Measurements from ENCODE around the gene MLST8. TPM values are rescaled to one million over a fixed set of nuclear protein-coding genes. Genes with fewer than 3 reads are reported as not detected.
"Not testable (repeated sequence)": the region's sequence is repeated elsewhere in the genome, so short reads cannot be mapped to it uniquely, and the experiment has no call there.

The MLST8 gene
- total RNA-seq, 2 experiments from 2014 or later: 89.5 to 92.3 TPM

DNA sequence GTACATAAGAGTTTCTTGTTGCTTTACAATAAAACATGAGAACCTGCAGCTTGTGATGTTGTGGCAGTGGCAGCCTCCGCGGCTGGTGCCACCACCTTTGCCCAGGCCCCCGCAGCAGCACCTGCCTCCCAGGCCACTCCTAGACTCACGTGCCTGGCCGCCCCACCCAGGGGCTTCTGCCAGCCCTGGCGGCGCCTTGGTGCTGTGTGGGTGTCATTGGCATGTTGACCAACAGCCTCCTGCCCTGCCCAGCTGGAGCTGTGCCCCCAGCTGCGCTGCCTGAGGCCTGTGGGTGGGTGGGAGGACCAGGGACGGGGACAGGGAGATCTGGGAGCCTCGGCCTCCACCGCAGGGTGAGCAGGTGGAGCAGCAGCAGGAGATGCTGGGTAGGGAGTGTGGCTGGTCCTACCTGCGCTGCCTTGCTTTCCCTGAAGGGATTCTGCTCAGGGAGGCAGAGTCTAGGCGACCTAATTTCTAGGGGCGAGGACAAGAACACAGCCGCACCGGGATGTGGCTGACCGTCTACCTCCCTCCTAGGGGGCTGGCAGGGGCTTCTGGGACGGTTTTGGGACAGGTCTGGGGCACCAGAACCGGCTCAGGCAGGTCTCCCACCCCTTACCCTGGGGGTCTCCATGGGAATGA, 30.6 kb downstream of the MLST8 start:
- Mint-ChIP-seq H3K36me3 (peaks cover 7% of the 10 kb centered on the region), H3K9me3 (no peaks in the 10 kb centered on the region), H3K4me3 (no peak overlapping the region)

DNA sequence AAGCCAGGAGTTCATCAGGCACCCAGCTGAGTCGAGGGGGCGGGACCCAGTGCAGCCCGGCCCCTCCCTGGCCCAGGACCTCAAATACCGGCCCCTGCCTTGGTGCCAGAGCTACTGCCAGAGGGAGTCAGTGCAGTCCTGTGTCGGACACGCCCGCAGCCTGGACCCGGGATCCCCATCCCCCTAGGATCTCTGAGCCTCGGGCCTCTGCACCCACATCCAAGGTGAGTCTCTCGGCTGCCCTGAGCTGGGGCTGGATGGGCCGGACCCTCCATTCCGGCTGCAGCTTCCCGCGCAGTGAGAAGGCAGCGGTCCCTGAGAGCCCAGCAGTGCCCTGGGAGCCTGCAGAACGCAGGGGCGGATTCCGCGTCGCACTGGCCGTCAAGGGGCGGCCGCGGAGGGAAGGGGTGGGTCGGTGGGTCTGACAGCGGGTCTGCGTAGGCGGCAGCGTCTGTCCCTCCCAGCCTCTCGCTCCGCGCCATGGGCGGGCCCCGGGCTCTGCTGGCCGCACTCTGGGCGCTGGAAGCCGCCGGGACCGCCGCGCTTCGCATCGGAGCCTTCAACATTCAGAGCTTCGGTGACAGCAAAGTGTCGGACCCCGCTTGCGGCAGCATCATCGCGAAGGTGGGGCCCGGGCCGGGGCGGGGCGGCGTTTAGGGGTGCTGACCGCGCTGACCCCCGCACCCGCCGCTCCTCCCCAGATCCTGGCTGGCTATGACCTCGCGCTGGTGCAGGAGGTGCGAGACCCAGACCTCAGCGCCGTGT, 31.3 kb downstream of the MLST8 start, which contains the start of gene DNASE1L2:
Gene DNASE1L2 (plus strand): TSS at position 108 of the 765 bp plus-strand sequence. CDS start 373 bp downstream, at position 481.
- DNase-seq: no peak
- no peaks in the 10 kb centered on the region for H3K4me1 Mint-ChIP-seq
- peaks cover 4% of the 10 kb centered on the region for H3K27me3 Mint-ChIP-seq
- no peaks in the 10 kb centered on the region for H3K9me3 Mint-ChIP-seq
- no peak within 1 kb of the TSS for H3K27ac Mint-ChIP-seq
- H3K36me3 Mint-ChIP-seq: peaks cover 7% of the 10 kb centered on the region
- no peak within 1 kb of the TSS for H3K4me3 Mint-ChIP-seq

More for the DNA sequence above, 30.6 kb downstream of the MLST8 start:
- Mint-ChIP-seq H3K4me1 (no peaks in the 10 kb centered on the region), H3K27me3 (peaks cover 4% of the 10 kb centered on the region), H3K27ac (no peak overlapping the region)
- DNase-seq: no peak

DNA sequence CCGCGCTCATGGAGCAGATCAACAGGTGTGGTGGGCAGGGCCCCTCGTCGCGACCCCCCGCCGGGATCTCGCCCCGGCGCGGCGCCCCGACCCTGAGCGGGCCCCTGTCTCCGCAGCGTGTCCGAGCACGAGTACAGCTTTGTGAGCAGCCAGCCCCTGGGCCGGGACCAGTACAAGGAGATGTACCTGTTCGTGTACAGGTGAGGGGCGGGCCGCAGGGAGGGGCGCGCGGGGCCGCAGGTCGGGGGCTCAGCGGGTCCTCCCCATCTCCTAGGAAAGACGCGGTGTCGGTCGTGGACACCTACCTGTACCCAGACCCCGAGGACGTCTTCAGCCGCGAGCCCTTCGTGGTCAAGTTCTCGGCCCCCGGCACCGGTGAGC, 31.8 kb downstream of the MLST8 start:
- DNase-seq: no peak
- no peak overlapping the region for H3K4me3 Mint-ChIP-seq
- H3K4me1 Mint-ChIP-seq: no peaks in the 10 kb centered on the region
- peaks cover 3% of the 10 kb centered on the region for H3K36me3 Mint-ChIP-seq
- peaks cover 4% of the 10 kb centered on the region for H3K27me3 Mint-ChIP-seq
- H3K9me3 Mint-ChIP-seq: no peaks in the 10 kb centered on the region
- no peak overlapping the region for H3K27ac Mint-ChIP-seq

DNA sequence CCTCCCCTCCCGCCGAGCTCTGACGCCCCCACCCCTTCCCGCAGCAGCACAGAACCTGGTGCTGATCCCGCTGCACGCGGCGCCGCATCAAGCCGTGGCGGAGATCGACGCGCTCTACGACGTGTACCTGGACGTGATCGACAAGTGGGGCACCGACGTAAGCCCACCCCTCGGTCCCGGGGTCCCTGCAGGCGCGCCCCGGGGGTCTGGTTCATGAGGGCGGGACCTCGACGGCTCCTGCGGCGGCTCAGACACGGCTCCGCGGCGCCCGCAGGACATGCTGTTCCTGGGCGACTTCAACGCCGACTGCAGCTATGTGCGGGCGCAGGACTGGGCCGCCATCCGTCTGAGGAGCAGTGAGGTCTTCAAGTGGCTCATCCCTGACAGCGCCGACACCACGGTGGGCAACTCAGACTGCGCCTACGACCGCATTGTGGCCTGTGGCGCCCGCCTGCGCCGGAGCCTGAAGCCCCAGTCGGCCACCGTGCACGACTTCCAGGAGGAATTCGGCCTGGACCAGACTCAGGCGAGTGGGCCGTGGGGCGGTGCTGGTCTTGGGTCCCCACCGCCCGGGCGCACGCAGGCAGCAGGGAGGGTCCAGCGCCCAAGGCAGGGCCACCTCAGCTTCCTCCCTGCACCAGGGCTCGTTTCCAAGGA, 32.4 kb downstream of the MLST8 start:
- Mint-ChIP-seq H3K27me3 (peaks cover 4% of the 10 kb centered on the region), H3K4me1 (no peaks in the 10 kb centered on the region), H3K36me3 (peaks cover 3% of the 10 kb centered on the region), H3K4me3 (no peak overlapping the region), H3K27ac (no peak overlapping the region), H3K9me3 (no peaks in the 10 kb centered on the region)
- no peak for DNase-seq

DNA sequence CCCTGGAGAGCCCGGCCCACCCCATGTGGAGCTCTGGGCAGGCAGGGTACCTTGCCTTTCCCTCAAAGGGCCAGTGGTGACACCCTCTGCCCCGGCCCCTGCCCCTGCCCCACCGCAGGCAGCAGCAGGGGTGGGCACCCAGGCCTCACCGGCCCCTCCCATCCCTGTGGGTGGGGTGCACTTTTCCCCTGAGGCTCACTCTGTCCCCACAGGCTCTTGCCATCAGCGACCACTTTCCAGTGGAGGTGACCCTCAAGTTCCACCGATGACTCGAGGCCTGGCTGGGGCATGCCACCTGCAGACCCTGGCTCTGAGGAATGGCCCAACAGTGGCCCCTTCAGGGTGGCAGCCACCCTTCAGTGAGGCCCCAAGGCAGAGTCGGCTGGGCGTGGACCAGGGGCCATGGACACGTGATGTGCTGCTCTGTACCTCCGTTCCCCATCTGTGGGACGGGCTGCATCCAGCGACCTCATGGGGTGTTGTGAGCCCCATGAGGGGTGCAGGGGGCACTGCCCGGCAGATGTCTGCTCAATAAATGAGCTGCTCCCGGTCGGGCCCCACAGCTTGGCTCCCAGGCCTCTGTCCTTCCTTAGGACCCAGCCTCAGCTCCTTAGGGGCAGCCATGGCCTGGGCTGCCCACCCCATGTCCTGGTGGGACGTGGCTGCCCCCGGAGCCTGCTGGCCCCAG, 33.0 kb downstream of the MLST8 start:
- H3K27me3 Mint-ChIP-seq: peaks cover 4% of the 10 kb centered on the region
- no peak for DNase-seq
- no peaks in the 10 kb centered on the region for H3K4me1 Mint-ChIP-seq
- H3K4me3 Mint-ChIP-seq: no peak overlapping the region
- H3K27ac Mint-ChIP-seq: no peak overlapping the region
- peaks cover 3% of the 10 kb centered on the region for H3K36me3 Mint-ChIP-seq
- no peaks in the 10 kb centered on the region for H3K9me3 Mint-ChIP-seq

DNA sequence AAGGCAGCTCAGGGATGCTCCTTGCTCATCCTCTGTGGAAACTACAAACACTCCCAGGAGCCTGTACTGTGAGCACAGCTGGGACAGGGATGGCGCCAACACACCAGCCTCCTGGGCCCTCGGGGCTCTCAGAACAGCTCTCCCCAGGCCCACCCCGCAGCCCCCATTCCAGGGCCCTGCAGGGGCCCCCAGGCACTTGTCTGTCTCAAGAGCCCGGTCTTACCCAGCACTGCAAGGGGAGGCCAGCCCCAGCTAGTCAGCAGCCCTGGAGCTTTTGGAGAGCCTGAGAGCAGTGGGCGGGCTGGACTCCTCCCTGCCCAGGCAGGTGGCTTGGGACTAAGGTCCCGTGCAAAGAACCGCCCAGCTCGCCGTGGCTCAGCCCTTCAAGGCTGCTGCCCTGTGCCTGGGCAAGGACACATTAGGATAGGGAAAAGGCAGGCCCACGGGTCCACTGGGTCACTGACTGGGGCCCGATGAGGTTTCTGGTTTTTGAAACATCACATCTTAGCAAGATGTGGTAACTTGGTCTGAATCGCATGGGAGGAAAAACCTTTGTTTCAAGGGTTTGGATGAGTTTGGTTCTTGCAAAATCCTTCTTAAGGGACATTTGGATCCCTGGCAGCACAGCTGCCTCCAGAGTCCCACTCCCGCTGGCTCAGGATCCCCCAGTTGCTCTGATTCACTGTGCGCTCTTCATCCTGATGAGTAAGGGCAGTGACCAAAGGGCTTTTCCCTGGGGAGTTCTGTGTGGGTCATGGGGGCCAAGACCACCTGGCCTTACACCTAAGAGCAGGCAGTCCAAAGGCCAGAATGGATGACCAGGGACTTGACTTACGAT, 33.8 kb downstream of the MLST8 start:
- Mint-ChIP-seq H3K36me3 (no peaks in the 10 kb centered on the region), H3K4me3 (no peak overlapping the region), H3K27me3 (peaks cover 4% of the 10 kb centered on the region), H3K9me3 (no peaks in the 10 kb centered on the region), H3K4me1 (no peaks in the 10 kb centered on the region), H3K27ac (no peak overlapping the region)
- no peak for DNase-seq

DNA sequence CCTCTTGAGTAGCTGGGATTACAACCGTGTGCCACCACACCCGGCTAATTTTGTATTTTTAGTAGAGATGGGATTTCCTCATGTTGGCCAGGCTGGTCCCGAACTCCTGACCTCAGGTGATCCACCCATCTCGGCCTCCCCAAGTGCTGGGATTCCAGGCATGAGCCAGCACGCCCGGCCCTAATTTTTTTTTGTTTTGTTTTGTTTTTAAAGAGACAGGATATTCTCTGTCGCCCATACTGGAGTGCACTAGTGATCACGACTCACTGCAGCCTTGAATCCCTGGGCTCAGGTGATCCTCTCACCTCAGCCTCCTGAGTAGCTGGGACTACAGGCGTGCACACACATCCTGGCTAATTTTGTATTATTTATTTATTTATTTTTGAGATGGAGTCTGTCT, 35.1 kb downstream of the MLST8 start:
- not testable (repeated sequence) for H3K4me3 Mint-ChIP-seq, H3K27me3 Mint-ChIP-seq, H3K36me3 Mint-ChIP-seq, DNase-seq, H3K27ac Mint-ChIP-seq, H3K9me3 Mint-ChIP-seq, H3K4me1 Mint-ChIP-seq

DNA sequence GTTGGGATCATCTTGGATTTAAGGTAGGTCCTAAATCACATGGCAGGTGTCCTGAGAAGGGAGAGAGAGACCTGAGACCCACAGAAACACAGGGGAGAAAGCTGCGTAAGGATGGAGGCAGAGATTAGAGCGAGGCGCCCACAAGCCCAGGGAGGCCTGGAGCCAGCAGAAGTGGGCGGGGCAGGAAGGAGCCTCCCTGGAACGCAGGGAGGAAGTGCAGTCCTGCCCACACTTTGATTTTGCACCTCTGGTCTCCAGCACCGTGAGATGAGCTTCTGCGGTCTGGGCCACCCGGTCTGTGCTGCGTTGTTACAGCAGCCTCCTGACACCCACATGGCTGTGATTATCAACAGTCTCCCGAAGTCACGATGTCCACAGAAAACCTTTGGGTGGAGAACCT, 37.3 kb downstream of the MLST8 start:
- no peak for DNase-seq
- Mint-ChIP-seq H3K36me3 (no peaks in the 10 kb centered on the region), H3K27ac (no peak overlapping the region), H3K4me1 (no peaks in the 10 kb centered on the region), H3K27me3 (no peaks in the 10 kb centered on the region), H3K4me3 (no peak overlapping the region), H3K9me3 (no peaks in the 10 kb centered on the region)

DNA sequence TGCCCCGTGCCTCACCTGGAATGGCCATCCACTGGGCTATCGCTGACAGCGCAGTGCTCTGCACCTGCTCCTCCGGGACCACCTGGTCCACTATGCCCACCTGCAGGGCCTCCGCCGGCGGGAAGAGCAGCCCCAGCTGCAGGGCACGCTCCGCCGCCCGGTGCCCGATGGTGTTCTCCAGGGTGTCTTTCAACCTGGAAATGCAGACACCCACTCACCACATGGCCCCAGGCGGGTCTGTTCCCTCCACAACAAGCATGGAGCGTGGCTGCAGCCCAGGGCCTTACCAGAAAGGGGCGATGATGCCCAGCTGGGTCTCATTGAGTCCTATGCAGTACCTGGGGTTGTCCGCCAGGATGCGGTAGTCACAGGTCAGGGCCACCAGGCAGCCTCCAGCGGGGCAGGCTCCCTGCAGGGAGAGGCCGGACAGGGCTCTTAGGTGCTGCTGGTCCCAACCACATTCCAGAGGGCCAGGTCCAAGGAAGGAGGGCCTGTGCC, 37.8 kb downstream of the MLST8 start:
- H3K4me3 Mint-ChIP-seq: no peak overlapping the region
- no peaks in the 10 kb centered on the region for H3K27me3 Mint-ChIP-seq
- no peak for DNase-seq
- H3K4me1 Mint-ChIP-seq: no peaks in the 10 kb centered on the region
- no peaks in the 10 kb centered on the region for H3K9me3 Mint-ChIP-seq
- no peak overlapping the region for H3K27ac Mint-ChIP-seq
- no peaks in the 10 kb centered on the region for H3K36me3 Mint-ChIP-seq

DNA sequence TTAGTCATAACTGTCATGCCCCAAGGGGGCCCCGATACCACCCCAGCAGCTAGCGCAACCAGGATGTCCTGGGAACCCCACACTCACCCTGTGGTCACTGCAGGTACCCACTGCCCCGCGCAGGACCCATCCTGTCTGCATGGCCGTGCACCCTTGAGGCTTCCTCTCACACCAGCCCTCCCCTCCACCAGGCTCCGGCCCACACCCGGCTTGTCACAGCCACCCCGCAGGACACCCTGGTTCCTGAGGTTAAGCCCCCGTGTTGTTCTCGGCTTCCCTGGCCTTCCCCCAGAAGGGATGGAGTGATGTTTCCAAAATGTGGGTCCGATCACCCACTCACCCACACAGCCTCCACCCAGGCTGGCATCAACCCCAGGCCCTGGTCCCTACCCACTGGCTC, 38.5 kb downstream of the MLST8 start:
- Mint-ChIP-seq H3K4me1 (no peaks in the 10 kb centered on the region), H3K27me3 (no peaks in the 10 kb centered on the region), H3K36me3 (peaks cover 3% of the 10 kb centered on the region), H3K9me3 (no peaks in the 10 kb centered on the region), H3K4me3 (no peak overlapping the region), H3K27ac (no peak overlapping the region)
- DNase-seq: no peak

DNA sequence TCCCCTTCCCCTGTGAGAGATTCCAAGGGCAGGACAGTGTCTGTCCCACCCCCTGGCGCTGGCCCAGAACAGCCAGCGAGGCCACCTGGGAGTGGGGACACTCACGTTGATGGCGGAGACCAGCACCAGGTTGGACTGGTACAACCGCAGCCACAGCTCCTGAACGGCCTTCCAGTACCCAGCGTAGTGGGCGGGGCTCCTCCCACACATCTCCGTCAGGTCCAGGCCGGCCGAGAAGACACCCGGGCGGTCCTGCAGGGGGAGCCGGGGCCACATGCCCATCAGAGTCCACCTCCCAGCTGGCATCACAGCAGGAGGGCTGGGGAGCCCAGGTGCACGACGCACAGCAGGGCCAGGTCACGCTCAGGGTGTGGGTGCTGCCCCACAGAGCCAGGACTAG, 39.0 kb downstream of the MLST8 start:
- no peaks in the 10 kb centered on the region for H3K27me3 Mint-ChIP-seq
- H3K4me3 Mint-ChIP-seq: no peak overlapping the region
- peaks cover 6% of the 10 kb centered on the region for H3K36me3 Mint-ChIP-seq

DNA sequence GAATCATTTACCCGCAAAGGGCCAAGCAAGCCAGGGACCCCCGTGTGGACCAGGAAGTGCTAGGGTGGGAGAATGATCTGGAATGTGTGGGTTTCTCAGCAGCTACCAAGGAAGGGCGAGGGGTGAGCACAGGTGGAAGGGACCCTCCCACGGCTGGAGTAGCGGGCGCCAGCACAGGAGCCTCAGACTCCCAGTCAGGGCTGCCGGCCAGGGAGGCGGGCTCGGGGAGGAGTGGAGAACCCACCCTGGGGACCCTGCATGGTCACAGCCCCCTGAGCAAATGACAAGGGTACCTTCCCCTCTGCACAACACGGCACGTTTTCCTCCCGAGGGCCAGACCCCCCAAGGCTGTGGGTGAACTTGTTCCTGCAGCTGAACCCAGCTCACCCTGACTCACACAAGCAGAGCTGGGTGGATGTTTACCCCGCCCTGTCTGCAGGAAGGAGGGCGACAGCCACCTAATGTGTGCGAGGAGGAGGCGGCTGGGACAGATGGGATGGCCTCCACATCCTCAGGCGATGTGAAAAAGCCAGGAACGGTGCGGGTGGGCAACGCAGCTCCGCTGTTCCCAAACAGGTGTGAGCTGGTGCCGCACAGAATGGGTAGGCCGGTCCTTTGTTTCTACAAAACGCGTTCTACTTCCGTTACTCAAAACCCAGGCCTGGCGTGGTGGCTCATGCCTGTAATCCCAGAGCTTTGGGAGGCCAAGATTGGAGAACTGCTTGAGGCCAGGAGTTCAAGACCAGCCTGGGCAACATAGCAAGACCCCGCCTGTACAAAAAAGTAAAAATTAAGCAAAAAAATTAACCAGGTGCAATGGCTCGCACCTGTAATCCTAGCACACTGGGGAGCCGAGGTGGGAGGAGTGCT, 39.9 kb downstream of the MLST8 start:
- Mint-ChIP-seq H3K36me3 (peaks cover 8% of the 10 kb centered on the region), H3K27me3 (no peaks in the 10 kb centered on the region), H3K4me1 (no peaks in the 10 kb centered on the region), H3K9me3 (no peaks in the 10 kb centered on the region), H3K27ac (no peak overlapping the region), H3K4me3 (no peak overlapping the region)
- DNase-seq: no peak

More for the DNA sequence above, 39.0 kb downstream of the MLST8 start:
- Mint-ChIP-seq H3K4me1 (no peaks in the 10 kb centered on the region), H3K9me3 (no peaks in the 10 kb centered on the region), H3K27ac (no peak overlapping the region)
- DNase-seq: no peak

DNA sequence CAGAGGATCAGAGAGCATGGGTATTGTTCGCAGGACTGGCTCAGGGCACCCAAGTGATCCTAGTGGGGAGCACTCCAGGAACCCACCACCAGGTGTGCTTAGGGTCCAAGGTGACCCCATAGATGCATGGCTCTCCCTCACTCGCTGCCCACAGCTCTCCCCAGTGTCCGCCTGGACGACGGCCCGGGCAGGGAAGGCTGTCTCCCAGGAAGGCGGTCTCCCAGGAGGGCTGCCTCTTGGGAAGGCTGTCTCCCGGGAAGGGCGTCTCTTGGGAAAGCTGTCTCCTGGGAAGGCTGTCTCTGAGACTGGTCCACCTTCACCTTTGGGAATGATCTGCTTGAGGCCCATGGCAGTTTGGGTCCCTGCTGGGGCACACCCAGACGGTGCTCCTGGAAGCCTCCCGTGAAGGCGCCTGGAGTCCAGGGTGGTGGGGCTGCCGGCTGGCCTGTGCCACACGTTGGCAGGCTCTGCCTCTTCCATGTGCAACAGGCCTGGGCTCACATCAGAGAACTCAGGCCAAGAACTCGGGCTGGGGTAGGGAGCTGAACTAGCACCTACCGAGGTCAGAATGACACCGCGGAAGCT, 41.1 kb downstream of the MLST8 start:
- Mint-ChIP-seq H3K4me1 (peaks cover 4% of the 10 kb centered on the region), H3K27me3 (no peaks in the 10 kb centered on the region), H3K36me3 (peaks cover 11% of the 10 kb centered on the region), H3K27ac (no peak overlapping the region), H3K4me3 (no peak overlapping the region), H3K9me3 (no peaks in the 10 kb centered on the region)
- DNase-seq: no peak

All from activated naive CD8-positive, alpha-beta T cell treated with anti-CD3 and anti-CD28 coated beads for 36 hours (primary cell).